ENCODE results near the gene EML1.

GRCh38 chr14:99769799-99770198, 23.4 kb upstream of the EML1 start:
- TF ChIP-seq CTCF (IDR thresholded peaks at IDR 0.05): no peak
- TF ChIP-seq EZH2 (IDR thresholded peaks at IDR 0.05): no peak

Data from neural progenitor cell (in vitro differentiated cells).